Kidney glomerular epithelial cell (primary cell): ENCODE measurements around the gene CD58.
"Not testable (repeated sequence)": the region's sequence is repeated elsewhere in the genome, so short reads cannot be mapped to it uniquely, and the experiment has no call there.

Experiments
- DNase-seq: peaks from one replicate; lab custom pipeline; 2025; lab: John Stamatoyannopoulos, UW

Gene CD58

GRCh38 chr1:116569776-116570357 is 959 bp downstream of the CD58 start:
- no peak for DNase-seq

GRCh38 chr1:116569381-116569670 is 1.5 kb downstream of the CD58 start:
- DNase-seq: no peak

- no peak for DNase-seq
These were observed 2.0 kb downstream of the CD58 start for GRCh38 chr1:116568662-116569380.

GRCh38 chr1:116567790-116568661 is 2.8 kb downstream of the CD58 start:
- DNase-seq: no peak

GRCh38 chr1:116565222-116565621 is 5.6 kb downstream of the CD58 start:
- DNase-seq: no peak

GRCh38 chr1:116564426-116564825 is 6.4 kb downstream of the CD58 start:
- DNase-seq: no peak

- DNase-seq: not testable (repeated sequence)
These were observed 8.4 kb downstream of the CD58 start for GRCh38 chr1:116562465-116562864.

- DNase-seq: no peak
These were observed 9.3 kb downstream of the CD58 start for GRCh38 chr1:116561563-116561962.

GRCh38 chr1:116560704-116561490 is 9.9 kb downstream of the CD58 start:
- no peak for DNase-seq

GRCh38 chr1:116559304-116559761 is 11.5 kb downstream of the CD58 start:
- DNase-seq: no peak

GRCh38 chr1:116558571-116558970 is 12.3 kb downstream of the CD58 start:
- DNase-seq: no peak

- no peak for DNase-seq
These were observed 12.7 kb downstream of the CD58 start for GRCh38 chr1:116558140-116558549.

- DNase-seq: no peak
These were observed 13.4 kb downstream of the CD58 start for GRCh38 chr1:116557323-116557878.

GRCh38 chr1:116556289-116557006 is 14.4 kb downstream of the CD58 start:
- DNase-seq: peak; percentile 23

- no peak for DNase-seq
These were observed 15.9 kb downstream of the CD58 start for GRCh38 chr1:116554924-116555323.

GRCh38 chr1:116553386-116554115 is 17.3 kb downstream of the CD58 start:
- no peak for DNase-seq

- DNase-seq: no peak
These were observed 24.4 kb downstream of the CD58 start for GRCh38 chr1:116546354-116546977.

- no peak for DNase-seq
These were observed 25.5 kb downstream of the CD58 start for GRCh38 chr1:116545359-116545705.

GRCh38 chr1:116544588-116545358 is 26.1 kb downstream of the CD58 start:
- no peak for DNase-seq
